Esophagus muscularis mucosa (tissue), 3 donors: ENCODE data around the gene PLSCR4.

Experiments used
- POLR2A ChIP-seq: fragments of 450-650 bp; IDR thresholded peaks from one replicate; pipeline ENCODE4 v1.6.1; 2017; ENCODE audit warnings: antibody characterized with exemption, moderate library complexity, mild to moderate bottlenecking, low read depth
- POLR2AphosphoS5 ChIP-seq, 2 donors: sonication (generic); formaldehyde crosslinking; IDR thresholded peaks; one replicate each; pipeline ENCODE4 v1.6.1; 2017; ENCODE audit warnings: antibody characterized with exemption in 2 of 2
- TF ChIP-seq, protein P1 (sequence below), 3 experiments: fragments of 200-600 bp in 2 of 3; fragments of 450-650 bp in 1 of 3; sonication (generic) in 2 of 3; IDR thresholded peaks; one replicate each; pipeline ENCODE4 v1.5.1; 2017 to 2019; ENCODE audit warnings: antibody characterized with exemption in 3 of 3, mild to moderate bottlenecking in 2 of 3, moderate library complexity in 1 of 3

- TF ChIP-seq POLR2A (no peak), POLR2AphosphoS5 (IDR thresholded peaks at IDR 0.05) (no peak)
- TF ChIP-seq, protein P1, sequence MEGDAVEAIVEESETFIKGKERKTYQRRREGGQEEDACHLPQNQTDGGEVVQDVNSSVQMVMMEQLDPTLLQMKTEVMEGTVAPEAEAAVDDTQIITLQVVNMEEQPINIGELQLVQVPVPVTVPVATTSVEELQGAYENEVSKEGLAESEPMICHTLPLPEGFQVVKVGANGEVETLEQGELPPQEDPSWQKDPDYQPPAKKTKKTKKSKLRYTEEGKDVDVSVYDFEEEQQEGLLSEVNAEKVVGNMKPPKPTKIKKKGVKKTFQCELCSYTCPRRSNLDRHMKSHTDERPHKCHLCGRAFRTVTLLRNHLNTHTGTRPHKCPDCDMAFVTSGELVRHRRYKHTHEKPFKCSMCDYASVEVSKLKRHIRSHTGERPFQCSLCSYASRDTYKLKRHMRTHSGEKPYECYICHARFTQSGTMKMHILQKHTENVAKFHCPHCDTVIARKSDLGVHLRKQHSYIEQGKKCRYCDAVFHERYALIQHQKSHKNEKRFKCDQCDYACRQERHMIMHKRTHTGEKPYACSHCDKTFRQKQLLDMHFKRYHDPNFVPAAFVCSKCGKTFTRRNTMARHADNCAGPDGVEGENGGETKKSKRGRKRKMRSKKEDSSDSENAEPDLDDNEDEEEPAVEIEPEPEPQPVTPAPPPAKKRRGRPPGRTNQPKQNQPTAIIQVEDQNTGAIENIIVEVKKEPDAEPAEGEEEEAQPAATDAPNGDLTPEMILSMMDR (IDR thresholded peaks at IDR 0.05), result no peak
Measured at GRCh38 chr3:146196789-146197188, 54.1 kb downstream of the PLSCR4 start.
